K562 (cell line): ENCODE data around the gene PEPD. TPM values are rescaled to one million over a fixed set of nuclear protein-coding genes. Genes with fewer than 3 reads are reported as not detected.
"Not testable (repeated sequence)": the region's sequence is repeated elsewhere in the genome, so short reads cannot be mapped to it uniquely, and the experiment has no call there.

ENCODE experiments used
- ATAC-seq: fragments of 200-7000 bp; cut with Tn5 transposase; 3 replicates; pipeline ENCODE4 v1.9.1; 2020; ENCODE audit warnings: moderate library complexity
- BruUV-seq: library from RNA; stranded (reverse); fragments of 400-500 nt; replicated peaks from 2 replicates; lab custom pipeline; 2021; lab: Mats Ljungman, UMichigan
- CTCF ChIA-PET: fragments of 300-600 bp; formaldehyde crosslinking; extraction: SDS; loops from one replicate; lab custom pipeline; 2021; ENCODE audit warnings: low intra/inter-chr PET ratio; lab: Yijun Ruan, JAX
- POLR2A ChIA-PET: fragments of 300-600, 350-650 bp; sonication (Branson Sonifier 250); formaldehyde crosslinking; extraction: SDS; loops from one replicate; lab custom pipeline; 2021; ENCODE audit warnings: antibody characterized with exemption, inconsistent platforms; lab: Yijun Ruan, JAX
- DNase-seq, 4 experiments: peaks; one replicate each; pipeline versions ENCODE4 v3.0.0 to v3.0.0-alpha.2; 2011 to 2018; ENCODE audit warnings: low spot score in 3 of 4, mixed read lengths in 3 of 4; ENCODE audit errors: extremely low read depth in 1 of 4
- FAIRE-seq: peaks from 2 replicates; lab custom pipeline; 2011; peaks lifted over from hg19 to GRCh38; lab: Jason Lieb, UNC
- H2AFZ ChIP-seq: 2 replicates; pipeline ENCODE4 v1.6.0; 2011; ENCODE audit warnings: low read depth, low read length, control low read depth, inconsistent platforms
- H3K27ac ChIP-seq: fragments of 200-600 bp; 3 replicates; pipeline ENCODE4 v1.8.0; 2011; ENCODE audit warnings: low read depth, mild to moderate bottlenecking, control low read depth, inconsistent platforms, low read length, moderate library complexity, mixed read lengths; ENCODE audit errors: extremely low read depth
- H3K27me3 ChIP-seq, 2 experiments: fragments of 300-600 bp in 1 of 2; 2 replicates in 1 of 2; 3 replicates in 1 of 2; pipeline versions ENCODE4 v1.6.0 to v1.8.0; 2011; ENCODE audit warnings: inconsistent platforms in 2 of 2, low read length in 2 of 2, mild to moderate bottlenecking in 1 of 2, mixed read lengths in 1 of 2, moderate library complexity in 1 of 2; ENCODE audit not compliant: control insufficient read depth in 2 of 2, insufficient read depth in 2 of 2
- H3K36me3 ChIP-seq: fragments of 300-600 bp; 3 replicates; pipeline ENCODE4 v1.8.0; 2011; ENCODE audit warnings: mild to moderate bottlenecking, low read length, inconsistent platforms; ENCODE audit not compliant: control insufficient read depth, insufficient read depth
- H3K4me1 ChIP-seq, 2 experiments: fragments of 200-600 bp in 1 of 2; replicated peaks in 1 of 2; 2 replicates in 1 of 2; 3 replicates in 1 of 2; pipeline versions ENCODE4 v1.5.1 to v1.8.0; 2011; ENCODE audit warnings: inconsistent platforms in 2 of 2, low read length in 2 of 2, mild to moderate bottlenecking in 1 of 2, mixed read lengths in 1 of 2, moderate library complexity in 1 of 2; ENCODE audit not compliant: control insufficient read depth in 2 of 2, insufficient read depth in 2 of 2
- H3K4me2 ChIP-seq: 2 replicates; pipeline ENCODE4 v1.6.1; 2011; ENCODE audit warnings: low read length, control low read depth, inconsistent platforms, mixed read lengths; ENCODE audit not compliant: insufficient read depth
- H3K4me3 ChIP-seq: fragments of 200-600 bp; sonication (generic), shearing (Covaris generic); 2 replicates; pipeline ENCODE4 v1.5.1; 2016; ENCODE audit warnings: control low read depth, inconsistent platforms
- H3K79me2 ChIP-seq: fragments of 200-600 bp; 3 replicates; pipeline ENCODE4 v1.8.0; 2011; ENCODE audit warnings: low read length, inconsistent platforms; ENCODE audit not compliant: control insufficient read depth, insufficient read depth
- H3K9ac ChIP-seq, 2 experiments: 2 replicates each; pipeline versions ENCODE4 v1.6.0 to v1.6.1; 2011; ENCODE audit warnings: low read depth in 2 of 2, low read length in 2 of 2, control low read depth in 1 of 2, inconsistent platforms in 1 of 2, mild to moderate bottlenecking in 1 of 2, mixed read lengths in 1 of 2; ENCODE audit not compliant: insufficient read depth in 1 of 2
- H3K9me1 ChIP-seq: one replicate; pipeline ENCODE4 v1.6.0; 2011; ENCODE audit warnings: inconsistent platforms, mild to moderate bottlenecking, low read length, moderate library complexity; ENCODE audit not compliant: control insufficient read depth, insufficient read depth
- H3K9me3 ChIP-seq: replicated peaks from 2 replicates; pipeline ENCODE4 v1.5.1; 2011; ENCODE audit warnings: low read depth, low read length, inconsistent platforms; ENCODE audit not compliant: control insufficient read depth, insufficient read depth
- H4K20me1 ChIP-seq: replicated peaks from 2 replicates; pipeline ENCODE4 v1.6.1; 2011; ENCODE audit warnings: low read length, inconsistent platforms, mixed read lengths; ENCODE audit not compliant: control insufficient read depth, insufficient read depth
- CHD2 ChIP-seq: IDR thresholded peaks from 2 replicates; pipeline ENCODE4 v1.6.1; 2011; ENCODE audit warnings: low read depth, low read length
- ETV6 ChIP-seq, 3 experiments: fragments of 150-350 bp in 1 of 3; sonication (generic) in 1 of 3; formaldehyde crosslinking in 1 of 3; IDR thresholded peaks; 2 replicates each; pipeline versions ENCODE4 v1.6.1 to v1.8.0; 2014 to 2022; ENCODE audit warnings: borderline replicate concordance in 2 of 3, low read depth in 2 of 3, antibody characterized with exemption in 1 of 3, low read length in 1 of 3, mild to moderate bottlenecking in 1 of 3, missing genetic modification reagents in 1 of 3
- RBM25 ChIP-seq: fragments of 200-400 bp; formaldehyde crosslinking; IDR thresholded peaks from 2 replicates; pipeline ENCODE4 v1.6.1; 2018; ENCODE audit warnings: low read length, low read depth, moderate library complexity; ENCODE audit not compliant: severe bottlenecking
- ZNF3 ChIP-seq: fragments of 250-450 bp; sonication (Bioruptor Pico); IDR thresholded peaks from 2 replicates; pipeline ENCODE4 v1.5.0; 2021; ENCODE audit warnings: mild to moderate bottlenecking, moderate library complexity
- WGBS: fragments of 100-300 bp; shearing (Covaris generic); methylation state at CpG from one replicate; pipeline ENCODE4 v1.1.6; 2016; ENCODE audit warnings: low coverage, mixed read lengths; ENCODE audit not compliant: insufficient coverage; ENCODE audit errors: missing lambda C conversion rate; 5-methylcytosine and 5-hydroxymethylcytosine counted together
- in situ Hi-C: fragments of 300-500 bp; cut with MboI; formaldehyde crosslinking; loops from 4 replicates; pipeline ENCODE4 v1.15.0; 2018; ENCODE audit warnings: inconsistent platforms, mixed read lengths
- intact Hi-C: fragments of 100-400 bp; cut with micrococcal nuclease; formaldehyde crosslinking; loops from 2 replicates; pipeline ENCODE4 v1.14.2; 2022
- polyA plus RNA-seq, 8 experiments: library from polyadenylated mRNA; depleted of rRNA in 4 of 8; stranded (reverse) in 5 of 8; unstranded in 3 of 8; fragments of >200 nt; fragmentation: Nextera tagmentation in 2 of 8; fragmentation: Illumina TruSeq in 1 of 8; extraction: Ambion mirVana in 2 of 8; extraction: Trizol in 1 of 8; gene quantifications; 2 replicates each; pipeline versions ENCODE4 v1.2.1 to v1.2.3, GENCODE V29; 2011 to 2014; ENCODE audit warnings: inconsistent platforms in 1 of 8, missing spikeins in 1 of 8
- total RNA-seq, 7 experiments: library from RNA; depleted of rRNA in 6 of 7; stranded (reverse); fragments of >200 nt in 6 of 7; fragmentation: Illumina TruSeq in 2 of 7; extraction: Trizol in 2 of 7; gene quantifications; 2 replicates each; pipeline versions ENCODE4 v1.2.1 to v1.2.3, GENCODE V29; 2011 to 2021; ENCODE audit warnings: low replicate concordance in 1 of 7

The PEPD gene
- total and polyA plus RNA-seq, 9 of the 15 experiments (the other 6 are each of a cell fraction or from before 2014, with no cell fraction given) = 1.3 to 19.2 (median 16.0) TPM

GRCh38 chr19:33556261-33556660, 34.7 kb upstream of the PEPD start (continued):
- TF ChIP-seq ETV6 (IDR thresholded peaks at IDR 0.05; ENCODE audit: borderline replicate concordance in 1 of 2, low read depth in 2 of 2, low read length in 1 of 2) (no peak), ETV6 (CRISPR knock-in tag; IDR thresholded peaks at IDR 0.05; ENCODE audit: borderline replicate concordance) (no peak), ZNF3 (CRISPR knock-in tag) (no peak)

- H3K27ac ChIP-seq, in situ Hi-C loops, BruUV-seq, H3K9me3 ChIP-seq, H3K9me1 ChIP-seq, H3K36me3 ChIP-seq, H4K20me1 ChIP-seq, FAIRE-seq, H3K4me3 ChIP-seq, H3K79me2 ChIP-seq, H3K4me2 ChIP-seq, DNase-seq, H3K9ac ChIP-seq, H3K4me1 ChIP-seq, POLR2A ChIA-PET, intact Hi-C loops, CTCF ChIA-PET: not testable (repeated sequence)
- 0 out of 3 replicates have a peak, but pooled peaks have one; percentile 36 for ATAC-seq
- Histone ChIP-seq H2AFZ (0 out of 2 replicates have a peak overlapping the region, but pooled peaks have one; percentile 16), H3K27me3 (peaks cover 0 to 52% of the 10 kb centered on the region in 2 experiments; a peak in 3 of 5 replicates)
- TF ChIP-seq CHD2 (peak; percentile 87), RBM25 (peak; percentile 41)
- 0% methylated on average over 4 of the region's 4 CpGs for WGBS
Observed at GRCh38 chr19:33555726-33556125, 34.1 kb upstream of the PEPD start.
